Measurements from ENCODE around the gene SLC38A9.

Gene SLC38A9

DNA sequence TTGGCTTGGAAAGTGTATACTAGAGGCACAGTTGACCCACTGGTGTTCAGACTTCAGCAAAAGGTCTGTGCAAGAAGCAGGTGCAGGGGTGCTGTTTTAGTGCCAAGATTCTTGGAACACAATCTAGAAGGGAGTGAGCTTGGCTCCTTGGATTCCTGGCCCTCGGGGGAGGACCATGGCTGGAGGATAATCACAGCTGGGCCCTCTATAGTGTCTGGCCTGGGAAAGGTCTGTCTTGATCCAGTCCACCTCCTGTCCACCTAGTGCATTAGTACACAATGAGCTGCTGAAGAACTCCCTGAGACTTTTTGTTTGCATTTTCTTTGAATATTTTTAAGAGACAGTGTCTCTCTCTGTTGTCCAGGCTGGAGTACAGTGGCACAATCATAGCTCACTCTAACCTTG, 126.9 kb downstream of the SLC38A9 start:
- Histone ChIP-seq H3F3A (ENCODE audit: insufficient read depth, low read length) (no peaks in the 10 kb centered on the region), H3K36me3 (ENCODE audit: insufficient read depth, low read length) (no peaks in the 10 kb centered on the region), H3K79me2 (ENCODE audit: insufficient read depth, low read length) (no peaks in the 10 kb centered on the region), H3K9ac (ENCODE audit: low read length) (no peak overlapping the region), H4K20me1 (ENCODE audit: insufficient read depth, low read length) (no peaks in the 10 kb centered on the region), H3K4me3 (ENCODE audit: low read depth, low read length, poor library complexity, severe bottlenecking) (no peak overlapping the region), H3K27me3 (ENCODE audit: insufficient read depth, low read length) (no peaks in the 10 kb centered on the region), H3K27ac (ENCODE audit: low read depth, low read length, poor library complexity, severe bottlenecking) (no peak overlapping the region), H3K9me2 (ENCODE audit: low read depth, low read length) (no peaks in the 10 kb centered on the region), H2AFZ (ENCODE audit: low read length) (no peak overlapping the region), H3K4me2 (ENCODE audit: low read length) (no peak overlapping the region), H3K9me3 (ENCODE audit: low read length) (no peaks in the 10 kb centered on the region), H3K4me1 (ENCODE audit: insufficient read depth, low read length, severe bottlenecking) (no peaks in the 10 kb centered on the region)
- no peak for TF ChIP-seq EZH2 (IDR thresholded peaks at IDR 0.05; ENCODE audit: borderline replicate concordance, low read length)
- TF ChIP-seq, protein P1, sequence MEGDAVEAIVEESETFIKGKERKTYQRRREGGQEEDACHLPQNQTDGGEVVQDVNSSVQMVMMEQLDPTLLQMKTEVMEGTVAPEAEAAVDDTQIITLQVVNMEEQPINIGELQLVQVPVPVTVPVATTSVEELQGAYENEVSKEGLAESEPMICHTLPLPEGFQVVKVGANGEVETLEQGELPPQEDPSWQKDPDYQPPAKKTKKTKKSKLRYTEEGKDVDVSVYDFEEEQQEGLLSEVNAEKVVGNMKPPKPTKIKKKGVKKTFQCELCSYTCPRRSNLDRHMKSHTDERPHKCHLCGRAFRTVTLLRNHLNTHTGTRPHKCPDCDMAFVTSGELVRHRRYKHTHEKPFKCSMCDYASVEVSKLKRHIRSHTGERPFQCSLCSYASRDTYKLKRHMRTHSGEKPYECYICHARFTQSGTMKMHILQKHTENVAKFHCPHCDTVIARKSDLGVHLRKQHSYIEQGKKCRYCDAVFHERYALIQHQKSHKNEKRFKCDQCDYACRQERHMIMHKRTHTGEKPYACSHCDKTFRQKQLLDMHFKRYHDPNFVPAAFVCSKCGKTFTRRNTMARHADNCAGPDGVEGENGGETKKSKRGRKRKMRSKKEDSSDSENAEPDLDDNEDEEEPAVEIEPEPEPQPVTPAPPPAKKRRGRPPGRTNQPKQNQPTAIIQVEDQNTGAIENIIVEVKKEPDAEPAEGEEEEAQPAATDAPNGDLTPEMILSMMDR (IDR thresholded peaks at IDR 0.05; ENCODE audit: low read length): no peak

DNA sequence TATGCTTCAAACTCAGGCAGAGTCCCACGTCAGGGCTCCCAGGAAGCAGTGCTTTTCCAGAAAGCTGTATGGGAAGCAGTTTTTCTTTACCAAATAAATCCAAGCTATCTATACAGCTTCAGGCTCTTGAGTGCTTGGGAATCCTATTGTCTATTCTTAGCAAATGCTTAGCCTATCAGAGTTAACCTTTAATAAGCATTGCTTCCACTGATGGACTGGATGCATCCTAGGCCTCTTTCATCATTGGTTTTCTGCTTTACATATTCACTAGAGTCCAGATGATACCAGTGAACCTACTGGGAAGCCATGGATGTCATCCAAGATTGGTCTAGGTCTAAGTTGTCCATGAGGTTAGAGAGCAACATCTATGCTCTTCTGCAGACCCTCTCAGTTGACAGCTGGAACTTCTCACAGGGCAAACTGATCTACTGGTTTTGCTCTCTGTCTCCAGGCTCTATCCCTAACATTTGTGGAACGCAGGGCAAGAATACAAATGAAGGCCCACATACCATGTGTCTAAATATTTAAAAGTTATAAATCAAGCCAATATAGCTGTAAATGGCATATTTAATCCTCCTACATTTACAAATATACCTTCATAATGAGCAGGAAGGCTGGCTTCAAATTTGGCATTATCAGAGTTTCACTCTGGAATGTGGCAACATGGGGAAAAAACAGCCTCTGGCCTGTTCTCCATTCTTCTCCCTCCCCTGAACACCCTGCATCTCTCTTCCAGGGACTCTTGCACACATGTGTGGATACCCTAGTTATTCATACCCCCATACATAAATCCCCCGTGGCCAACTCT, 127.5 kb downstream of the SLC38A9 start:
- Histone ChIP-seq H3K27ac (ENCODE audit: low read depth, low read length, poor library complexity, severe bottlenecking) (no peak overlapping the region), H3K4me3 (ENCODE audit: low read depth, low read length, poor library complexity, severe bottlenecking) (no peak overlapping the region)

DNA sequence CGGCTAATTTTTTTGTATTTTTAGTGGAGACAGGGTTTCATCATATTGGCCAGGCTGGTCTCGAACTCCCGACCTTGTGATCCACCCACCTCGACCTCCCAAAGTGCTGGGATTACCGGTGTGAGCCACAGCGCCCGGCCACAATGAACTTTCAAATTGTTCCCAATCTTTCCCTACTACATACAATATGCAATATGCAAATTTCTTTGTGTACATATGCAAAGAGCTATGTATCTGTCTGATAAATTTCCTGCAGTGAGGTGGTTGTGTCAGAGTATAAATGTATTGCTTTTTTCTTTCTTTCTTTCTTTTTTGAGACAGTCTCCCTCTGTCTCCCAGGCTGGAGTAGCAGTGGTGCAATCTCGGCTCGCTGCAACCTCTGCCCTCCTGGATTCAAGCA, 128.5 kb downstream of the SLC38A9 start:
- H3K27ac ChIP-seq (ENCODE audit: low read depth, low read length, poor library complexity, severe bottlenecking): no peak overlapping the region

More for the DNA sequence above, 127.5 kb downstream of the SLC38A9 start:
- Histone ChIP-seq H3K27me3 (ENCODE audit: insufficient read depth, low read length) (no peaks in the 10 kb centered on the region), H3K36me3 (ENCODE audit: insufficient read depth, low read length) (no peaks in the 10 kb centered on the region), H3F3A (ENCODE audit: insufficient read depth, low read length) (no peaks in the 10 kb centered on the region), H4K20me1 (ENCODE audit: insufficient read depth, low read length) (no peaks in the 10 kb centered on the region), H2AFZ (ENCODE audit: low read length) (no peak overlapping the region), H3K9me2 (ENCODE audit: low read depth, low read length) (no peaks in the 10 kb centered on the region), H3K4me2 (ENCODE audit: low read length) (no peak overlapping the region), H3K79me2 (ENCODE audit: insufficient read depth, low read length) (no peaks in the 10 kb centered on the region), H3K9ac (ENCODE audit: low read length) (no peak overlapping the region), H3K4me1 (ENCODE audit: insufficient read depth, low read length, severe bottlenecking) (no peaks in the 10 kb centered on the region), H3K9me3 (ENCODE audit: low read length) (no peaks in the 10 kb centered on the region)
- TF ChIP-seq EZH2 (IDR thresholded peaks at IDR 0.05; ENCODE audit: borderline replicate concordance, low read length): no peak
- TF ChIP-seq, protein P1 (IDR thresholded peaks at IDR 0.05; ENCODE audit: low read length): no peak

More for the DNA sequence above, 128.5 kb downstream of the SLC38A9 start:
- Histone ChIP-seq H3K9ac (ENCODE audit: low read length) (no peak overlapping the region), H3K9me2 (ENCODE audit: low read depth, low read length) (no peaks in the 10 kb centered on the region), H3K27me3 (ENCODE audit: insufficient read depth, low read length) (no peaks in the 10 kb centered on the region), H3K4me1 (ENCODE audit: insufficient read depth, low read length, severe bottlenecking) (no peaks in the 10 kb centered on the region), H3K79me2 (ENCODE audit: insufficient read depth, low read length) (no peaks in the 10 kb centered on the region), H3F3A (ENCODE audit: insufficient read depth, low read length) (no peaks in the 10 kb centered on the region), H3K4me3 (ENCODE audit: low read depth, low read length, poor library complexity, severe bottlenecking) (no peak overlapping the region), H2AFZ (ENCODE audit: low read length) (no peak overlapping the region), H4K20me1 (ENCODE audit: insufficient read depth, low read length) (no peaks in the 10 kb centered on the region), H3K36me3 (ENCODE audit: insufficient read depth, low read length) (no peaks in the 10 kb centered on the region), H3K9me3 (ENCODE audit: low read length) (no peaks in the 10 kb centered on the region), H3K4me2 (ENCODE audit: low read length) (no peak overlapping the region)
- TF ChIP-seq, protein P1 (IDR thresholded peaks at IDR 0.05; ENCODE audit: low read length): no peak
- TF ChIP-seq EZH2 (IDR thresholded peaks at IDR 0.05; ENCODE audit: borderline replicate concordance, low read length): no peak

Measured in OCI-LY1 (cell line).